CD14-positive monocyte (primary cell): Measurements from ENCODE around the gene GLMP. TPM values are rescaled to one million over a fixed set of nuclear protein-coding genes. Genes with fewer than 3 reads are reported as not detected.
A peak's percentile ranks its signal among the peaks of the same experiment; 100 is the strongest.

ENCODE experiments used
- DNase-seq, 3 donors: peaks; one replicate each; pipeline ENCODE4 v3.0.0-alpha.2; 2011 to 2022
- H2AFZ ChIP-seq: 2 replicates; pipeline ENCODE4 v1.6.0; 2012; ENCODE audit warnings: mild to moderate bottlenecking, low read depth, low read length, inconsistent platforms; ENCODE audit not compliant: insufficient read depth, poor library complexity, severe bottlenecking
- H3K27ac ChIP-seq, 2 donors: 1 replicate in 1 of 2; 2 replicates in 1 of 2; pipeline ENCODE4 v1.5.1; 2012 to 2013; ENCODE audit warnings: low read length in 2 of 2, control low read depth in 1 of 2, inconsistent platforms in 1 of 2, low read depth in 1 of 2, mild to moderate bottlenecking in 1 of 2
- H3K27me3 ChIP-seq, 2 donors: one replicate each; pipeline versions ENCODE4 v1.6.0 to v1.6.1; 2011 to 2013; ENCODE audit warnings: low read length in 2 of 2; ENCODE audit not compliant: control insufficient read depth in 2 of 2, insufficient read depth in 2 of 2
- H3K36me3 ChIP-seq, 2 donors: replicated peaks in 1 of 2; 1 replicate in 1 of 2; 2 replicates in 1 of 2; pipeline versions ENCODE4 v1.5.1 to v1.6.1; 2012 to 2013; ENCODE audit warnings: low read length in 2 of 2, control low read depth in 1 of 2, inconsistent platforms in 1 of 2, mild to moderate bottlenecking in 1 of 2; ENCODE audit not compliant: insufficient read depth in 2 of 2, control insufficient read depth in 1 of 2
- H3K4me1 ChIP-seq, 2 donors: 1 replicate in 1 of 2; 2 replicates in 1 of 2; pipeline versions ENCODE4 v1.5.1 to v1.6.1; 2012 to 2013; ENCODE audit warnings: low read length in 2 of 2, control low read depth in 1 of 2, inconsistent platforms in 1 of 2, mild to moderate bottlenecking in 1 of 2, moderate library complexity in 1 of 2; ENCODE audit not compliant: insufficient read depth in 2 of 2, control insufficient read depth in 1 of 2
- H3K4me2 ChIP-seq: replicated peaks from 2 replicates; pipeline ENCODE3; 2012; ENCODE audit warnings: low read length, moderate library complexity, mild to moderate bottlenecking; ENCODE audit not compliant: poor library complexity, severe bottlenecking; ENCODE audit errors: extremely low read depth
- H3K4me3 ChIP-seq, 3 experiments: fragments of 200-600 bp in 1 of 3; sonication (generic) in 1 of 3; replicated peaks in 1 of 3; 1 replicate in 2 of 3; 2 replicates in 1 of 3; pipeline ENCODE4 v1.5.1; 2011 to 2013; ENCODE audit warnings: low read length in 3 of 3, mild to moderate bottlenecking in 3 of 3, control low read depth in 2 of 3, low read depth in 2 of 3, inconsistent platforms in 1 of 3, moderate library complexity in 1 of 3
- H3K79me2 ChIP-seq: 2 replicates; pipeline ENCODE4 v1.6.0; 2012; ENCODE audit warnings: mild to moderate bottlenecking, control low read depth, inconsistent platforms, low read length, moderate library complexity; ENCODE audit not compliant: insufficient read depth
- H3K9ac ChIP-seq: 2 replicates; pipeline ENCODE4 v1.6.0; 2017; ENCODE audit warnings: low read length, mild to moderate bottlenecking; ENCODE audit not compliant: insufficient read depth, poor library complexity, severe bottlenecking
- H3K9me3 ChIP-seq, 2 donors: replicated peaks in 1 of 2; 1 replicate in 1 of 2; 2 replicates in 1 of 2; pipeline versions ENCODE4 v1.5.1 to v1.6.1; 2012 to 2013; ENCODE audit warnings: low read length in 2 of 2, control low read depth in 1 of 2; ENCODE audit not compliant: control insufficient read depth in 1 of 2, insufficient read depth in 1 of 2
- H4K20me1 ChIP-seq: 2 replicates; pipeline ENCODE4 v1.6.0; 2012; ENCODE audit warnings: mild to moderate bottlenecking, low read length, control low read depth, moderate library complexity; ENCODE audit not compliant: insufficient read depth
- H3K27ac Mint-ChIP-seq, 7 donors: one replicate each; pipeline ENCODE4 v1.8.0; 2020; ENCODE audit warnings: mild to moderate bottlenecking in 7 of 7, mixed read lengths in 7 of 7, moderate library complexity in 6 of 7, inconsistent platforms in 2 of 7
- H3K27me3 Mint-ChIP-seq, 3 donors: one replicate each; pipeline ENCODE4 v1.8.0; 2021 to 2022; ENCODE audit warnings: low read depth in 3 of 3, mild to moderate bottlenecking in 3 of 3, mixed read lengths in 3 of 3, moderate library complexity in 3 of 3, inconsistent platforms in 1 of 3
- H3K36me3 Mint-ChIP-seq, 2 donors: one replicate each; pipeline ENCODE4 v1.8.0; 2020; ENCODE audit warnings: mixed read lengths in 2 of 2, inconsistent platforms in 1 of 2, mild to moderate bottlenecking in 1 of 2
- H3K4me1 Mint-ChIP-seq: one replicate; pipeline ENCODE4 v1.8.0; 2020; ENCODE audit warnings: mild to moderate bottlenecking, mixed read lengths
- H3K4me3 Mint-ChIP-seq, 2 donors: one replicate each; pipeline ENCODE4 v1.8.0; 2020; ENCODE audit warnings: mild to moderate bottlenecking in 2 of 2, mixed read lengths in 2 of 2, moderate library complexity in 1 of 2
- H3K9me3 Mint-ChIP-seq, 7 donors: one replicate each; pipeline ENCODE4 v1.8.0; 2020 to 2022; ENCODE audit warnings: mixed read lengths in 7 of 7, mild to moderate bottlenecking in 6 of 7, moderate library complexity in 6 of 7, inconsistent platforms in 2 of 7
- CTCF ChIP-seq: fragments of 200-600 bp; IDR thresholded peaks from one replicate; pipeline ENCODE4 v1.8.0; 2022; ENCODE audit warnings: antibody characterized with exemption, mild to moderate bottlenecking
- WGBS: methylation state at CpG from one replicate; pipeline ENCODE4 v1.1.5; 2013; ENCODE audit warnings: missing lambda C conversion rate; ENCODE audit not compliant: insufficient coverage; 5-methylcytosine and 5-hydroxymethylcytosine counted together
- intact Hi-C, 2 donors: fragments of 100-400 bp; cut with micrococcal nuclease; formaldehyde crosslinking; loops; one replicate each; pipeline versions ENCODE4 v1.15.0 to v1.15.1; 2023
- polyA plus RNA-seq, 3 donors: library from polyadenylated mRNA; depleted of rRNA in 1 of 3; unstranded in 2 of 3; stranded (reverse) in 1 of 3; fragments of 300-500 nt in 2 of 3; fragments of >200 nt in 1 of 3; fragmentation: Illumina TruSeq in 2 of 3; gene quantifications; 1 replicate in 2 of 3; 2 replicates in 1 of 3; pipeline ENCODE4 v1.2.3, GENCODE V29; 2012 to 2021

GLMP gene
- polyA plus RNA-seq, 3 donors, result 24.3 to 59.6 (median 34.7) TPM

- TF ChIP-seq CTCF, result no peak
- peak overlapping the region; percentile 57 to 66 for H3K27ac ChIP-seq
- Mint-ChIP-seq H3K4me1 (peaks cover 18% of the 10 kb centered on the region), H3K9me3 (peaks cover 0 to 2% (median 0%) of the 10 kb centered on the region in 7 donors), H3K36me3 (peaks cover 27 to 31% of the 10 kb centered on the region in 2 donors), H3K27me3 (no peaks in the 10 kb centered on the region), H3K27ac (peak overlapping the region; percentile 91 to 98 (median 95)), H3K4me3 (peak overlapping the region; percentile 98)
- WGBS, result under 1% methylated on average over 11 of the region's 14 CpGs
- peak overlapping the region; percentile 53 to 94 (median 84) for H3K4me3 ChIP-seq
- intact Hi-C loops, result loop anchor here in 1 of 2 donors (10.0 kb wide), 1 partner anchor 63 kb away; no protein-coding TSS in a partner anchor
- H3K4me1 ChIP-seq, result peaks cover 18 to 20% of the 10 kb centered on the region in 2 donors
- H3K27me3 ChIP-seq, result no peaks in the 10 kb centered on the region
- peak overlapping the region; percentile 87 for H2AFZ ChIP-seq
- H3K79me2 ChIP-seq, result peaks cover 44% of the 10 kb centered on the region
- peak overlapping the region; percentile 55 for H3K9ac ChIP-seq
- H3K9me3 ChIP-seq, result no peaks in the 10 kb centered on the region
- H3K36me3 ChIP-seq, result peaks cover 31 to 32% of the 10 kb centered on the region in 2 donors
- peak overlapping the region; percentile 87 for H3K4me2 ChIP-seq
- no peak for DNase-seq
- H4K20me1 ChIP-seq, result peaks cover 31% of the 10 kb centered on the region
These were observed 42.4 kb upstream of the GLMP start for GRCh38 chr1:156337888-156338179.

GRCh38 chr1:156337052-156337887 is 41.8 kb upstream of the GLMP start:
- intact Hi-C loops, result loop anchor here in 1 of 2 donors (10.0 kb wide), 1 partner anchor 62 kb away; no protein-coding TSS in a partner anchor
- Histone ChIP-seq H3K9me3 (no peaks in the 10 kb centered on the region), H3K4me3 (peak overlapping the region; percentile 53 to 94 (median 84)), H3K27ac (peak overlapping the region; percentile 57 to 66), H3K4me1 (peaks cover 18 to 20% of the 10 kb centered on the region in 2 donors), H2AFZ (peak overlapping the region; percentile 87), H3K36me3 (peaks cover 36 to 37% of the 10 kb centered on the region in 2 donors), H3K27me3 (no peaks in the 10 kb centered on the region), H4K20me1 (peaks cover 31% of the 10 kb centered on the region), H3K9ac (peak overlapping the region; percentile 55), H3K4me2 (peak overlapping the region; percentile 87), H3K79me2 (peaks cover 47% of the 10 kb centered on the region)
- H3K4me1 Mint-ChIP-seq, result peaks cover 18% of the 10 kb centered on the region
- peak overlapping the region; percentile 91 to 98 (median 95) for H3K27ac Mint-ChIP-seq
- peaks cover 33 to 35% of the 10 kb centered on the region in 2 donors for H3K36me3 Mint-ChIP-seq
- peak overlapping the region; percentile 98 for H3K4me3 Mint-ChIP-seq
- no peak for TF ChIP-seq CTCF
- 52% methylated on average over 28 of the region's 34 CpGs for WGBS
- no peak for DNase-seq
- peaks cover 0 to 2% (median 0%) of the 10 kb centered on the region in 7 donors for H3K9me3 Mint-ChIP-seq
- H3K27me3 Mint-ChIP-seq, result no peaks in the 10 kb centered on the region
